Glutamatergic neuron (in vitro differentiated cells): Measurements from ENCODE around the gene ZNF827. TPM values are rescaled to one million over a fixed set of nuclear protein-coding genes. Genes with fewer than 3 reads are reported as not detected.
A peak's percentile ranks its signal among the peaks of the same experiment; 100 is the strongest.

Experiments used
- DNase-seq: peaks from one replicate; pipeline ENCODE4 v3.0.0; 2022
- H3K27ac Mint-ChIP-seq: one replicate; pipeline ENCODE4 v1.8.0; 2020; ENCODE audit warnings: mild to moderate bottlenecking, mixed read lengths, inconsistent platforms; ENCODE audit not compliant: unreplicated experiment
- H3K27me3 Mint-ChIP-seq: one replicate; pipeline ENCODE4 v1.8.0; 2020; ENCODE audit warnings: mild to moderate bottlenecking, moderate library complexity, mixed read lengths, inconsistent platforms; ENCODE audit not compliant: unreplicated experiment
- H3K36me3 Mint-ChIP-seq: one replicate; pipeline ENCODE4 v1.8.0; 2020; ENCODE audit warnings: mild to moderate bottlenecking, mixed read lengths, inconsistent platforms; ENCODE audit not compliant: unreplicated experiment
- H3K4me1 Mint-ChIP-seq: one replicate; pipeline ENCODE4 v1.8.0; 2020; ENCODE audit warnings: mild to moderate bottlenecking, low read depth, mixed read lengths, inconsistent platforms; ENCODE audit not compliant: unreplicated experiment
- H3K4me3 Mint-ChIP-seq: one replicate; pipeline ENCODE4 v1.8.0; 2020; ENCODE audit warnings: mild to moderate bottlenecking, mixed read lengths, inconsistent platforms; ENCODE audit not compliant: unreplicated experiment
- H3K9me3 Mint-ChIP-seq: one replicate; pipeline ENCODE4 v1.8.0; 2020; ENCODE audit warnings: mild to moderate bottlenecking, moderate library complexity, mixed read lengths, inconsistent platforms; ENCODE audit not compliant: unreplicated experiment
- CTCF ChIP-seq: fragments of 200-600 bp; sonication (generic); IDR thresholded peaks from one replicate; pipeline ENCODE4 v1.5.0; 2021; ENCODE audit not compliant: partially characterized antibody, unreplicated experiment
- total RNA-seq: library from RNA; stranded (reverse); fragmentation: NEBNext Ultra II Directional; extraction: Animal tissue kit (Norgen Biotek cat#: 25700); gene quantifications from one replicate; pipeline ENCODE4 v1.2.1, GENCODE V29; 2021; ENCODE audit not compliant: unreplicated experiment

Gene ZNF827
- total RNA-seq, 1 donor from 2014 or later, result 227 TPM

GRCh38 chr4:145927030-145927429 is 11.6 kb downstream of the ZNF827 start:
- Mint-ChIP-seq H3K4me1 (peaks cover 32% of the 10 kb centered on the region), H3K36me3 (peaks cover 15% of the 10 kb centered on the region), H3K27me3 (peaks cover 2% of the 10 kb centered on the region), H3K27ac (no peak overlapping the region), H3K4me3 (no peak overlapping the region), H3K9me3 (peaks cover 5% of the 10 kb centered on the region)
- DNase-seq, result no peak
- TF ChIP-seq CTCF, result no peak

- H3K4me1 Mint-ChIP-seq, result no peaks in the 10 kb centered on the region
- TF ChIP-seq CTCF, result no peak
- peaks cover 3% of the 10 kb centered on the region for H3K9me3 Mint-ChIP-seq
- no peak overlapping the region for H3K4me3 Mint-ChIP-seq
- H3K27me3 Mint-ChIP-seq, result no peaks in the 10 kb centered on the region
- no peak overlapping the region for H3K27ac Mint-ChIP-seq
- H3K36me3 Mint-ChIP-seq, result peaks cover 15% of the 10 kb centered on the region
- DNase-seq, result no peak
Observed at GRCh38 chr4:145921231-145921630, 17.4 kb downstream of the ZNF827 start.

- peaks cover 13% of the 10 kb centered on the region for H3K36me3 Mint-ChIP-seq
- peaks cover 5% of the 10 kb centered on the region for H3K9me3 Mint-ChIP-seq
- TF ChIP-seq CTCF, result no peak
- H3K27me3 Mint-ChIP-seq, result no peaks in the 10 kb centered on the region
- no peak overlapping the region for H3K27ac Mint-ChIP-seq
- no peak overlapping the region for H3K4me3 Mint-ChIP-seq
- no peak for DNase-seq
- H3K4me1 Mint-ChIP-seq, result peaks cover 2% of the 10 kb centered on the region
Observed at GRCh38 chr4:145920205-145920604, 18.4 kb downstream of the ZNF827 start.

GRCh38 chr4:145912376-145912775 is 26.2 kb downstream of the ZNF827 start:
- peaks cover 6% of the 10 kb centered on the region for H3K27me3 Mint-ChIP-seq
- H3K9me3 Mint-ChIP-seq, result peaks cover 5% of the 10 kb centered on the region
- H3K4me3 Mint-ChIP-seq, result no peak overlapping the region
- DNase-seq, result no peak
- H3K36me3 Mint-ChIP-seq, result peaks cover 4% of the 10 kb centered on the region
- peaks cover 20% of the 10 kb centered on the region for H3K4me1 Mint-ChIP-seq
- TF ChIP-seq CTCF, result no peak
- no peak overlapping the region for H3K27ac Mint-ChIP-seq

- Mint-ChIP-seq H3K9me3 (peaks cover 3% of the 10 kb centered on the region), H3K27ac (peak overlapping the region; percentile 93), H3K4me3 (peak overlapping the region; percentile 9), H3K36me3 (no peaks in the 10 kb centered on the region), H3K27me3 (peaks cover 14% of the 10 kb centered on the region), H3K4me1 (peaks cover 31% of the 10 kb centered on the region)
- no peak for DNase-seq
- TF ChIP-seq CTCF, result no peak
Observed at GRCh38 chr4:145909773-145910172, 28.9 kb downstream of the ZNF827 start.
